GM13977 (cell line): Measurements from ENCODE around the gene CLSTN2.
A peak's percentile ranks its signal among the peaks of the same experiment; 100 is the strongest.

Source experiments
- DNase-seq: peaks from one replicate; pipeline ENCODE4 v3.0.0; 2012; ENCODE audit warnings: low spot score
- CTCF ChIP-seq: IDR thresholded peaks from 2 replicates; pipeline ENCODE4 v1.5.1; 2012; ENCODE audit warnings: mild to moderate bottlenecking, control low read depth; ENCODE audit not compliant: insufficient read depth; ENCODE audit errors: extremely low read depth, missing control alignments
- in situ Hi-C: fragments of 300-500 bp; cut with MboI; formaldehyde crosslinking; loops from one replicate; pipeline ENCODE4 v1.12.0; 2022; ENCODE audit warnings: low sequenced_read_pairs, low pct_unique_long_range_greater_than_20kb, mixed read lengths, inconsistent platforms; ENCODE audit not compliant: unreplicated experiment

Gene CLSTN2

GRCh38 chr3:139935016-139935865 lies at the start of gene CLSTN2:
Gene CLSTN2 (plus strand): TSS chr3:139935185.
- no peak for TF ChIP-seq CTCF
- peak; percentile 59 for DNase-seq
- in situ Hi-C loops, result no loop called here

GRCh38 chr3:139887431-139887830 lies 47.6 kb upstream of the CLSTN2 start:
- DNase-seq, result no peak
- no peak for TF ChIP-seq CTCF
- in situ Hi-C loops, result no loop called here

GRCh38 chr3:139888561-139889140 lies 46.3 kb upstream of the CLSTN2 start:
- in situ Hi-C loops, result no loop called here
- DNase-seq, result no peak
- no peak for TF ChIP-seq CTCF

- no peak for TF ChIP-seq CTCF
- in situ Hi-C loops, result no loop called here
- DNase-seq, result no peak
These were observed 41.6 kb upstream of the CLSTN2 start for GRCh38 chr3:139893267-139893962.

GRCh38 chr3:139893963-139894642 lies 40.9 kb upstream of the CLSTN2 start:
- TF ChIP-seq CTCF, result no peak
- in situ Hi-C loops, result no loop called here
- no peak for DNase-seq

- in situ Hi-C loops, result no loop called here
- no peak for DNase-seq
- no peak for TF ChIP-seq CTCF
These were observed 40.4 kb upstream of the CLSTN2 start for GRCh38 chr3:139894643-139894989.
